Gastrocnemius medialis (tissue), 4 donors: ENCODE data around the gene SERTAD4.

Source experiments
- CTCF ChIP-seq, 5 experiments: fragments of 450-650 bp in 3 of 5; fragments of 200-600 bp in 2 of 5; sonication (generic) in 2 of 5; IDR thresholded peaks in 4 of 5; conservative IDR thresholded peaks in 1 of 5; 1 replicate in 4 of 5; 2 replicates in 1 of 5; pipeline ENCODE4 v1.5.1; 2016 to 2019; ENCODE audit warnings: antibody characterized with exemption in 5 of 5, mild to moderate bottlenecking in 3 of 5, moderate library complexity in 3 of 5
- POLR2A ChIP-seq, 2 donors: fragments of 450-650 bp; IDR thresholded peaks; one replicate each; pipeline ENCODE4 v1.6.1; 2017; ENCODE audit warnings: antibody characterized with exemption in 2 of 2, mild to moderate bottlenecking in 2 of 2, moderate library complexity in 2 of 2

GRCh38 chr1:210185063-210185462 lies 47.5 kb upstream of the SERTAD4 start:
- TF ChIP-seq CTCF (IDR thresholded peaks at IDR 0.05 in 4 of 5, conservative IDR thresholded peaks at IDR 0.05 in 1 of 5) = no peak
- TF ChIP-seq POLR2A (IDR thresholded peaks at IDR 0.05) = no peak
